ENCODE results near the gene DRD4.

GRCh38 chr11:592918-593317, 44.2 kb upstream of the DRD4 start:
- TF ChIP-seq CTCF (IDR thresholded peaks at IDR 0.05; ENCODE audit: poor library complexity) (no peak), EZH2phosphoT487 (IDR thresholded peaks at IDR 0.05; ENCODE audit: low read depth, severe bottlenecking, unreplicated experiment) (no peak), EZH2 (IDR thresholded peaks at IDR 0.05; ENCODE audit: borderline replicate concordance) (no peak)
